Heart left ventricle (tissue), 16 donors: ENCODE measurements around the gene XRCC5. TPM values are rescaled to one million over a fixed set of nuclear protein-coding genes. Genes with fewer than 3 reads are reported as not detected.

ENCODE experiments used
- ATAC-seq, 4 donors: fragments of 200-7000 bp; cut with Tn5 transposase; one replicate each; pipeline ENCODE4 v1.9.1; 2020 to 2022; ENCODE audit warnings: moderate library complexity in 4 of 4, mild to moderate bottlenecking in 3 of 4, moderate number of reproducible peaks in 1 of 4
- DNase-seq, 5 donors: peaks; one replicate each; pipeline ENCODE4 v3.0.0-alpha.2; 2020
- H3K27ac ChIP-seq, 12 donors: fragments of 200-600 bp; sonication (generic) in 4 of 12; one replicate each; pipeline versions ENCODE4 v1.5.0 to v1.8.0; 2016 to 2022; ENCODE audit warnings: mild to moderate bottlenecking in 2 of 12
- H3K27me3 ChIP-seq, 9 donors: fragments of 200-600 bp; sonication (generic) in 2 of 9; one replicate each; pipeline versions ENCODE4 v1.5.1 to v1.8.0; 2016 to 2022; ENCODE audit warnings: mild to moderate bottlenecking in 3 of 9
- H3K36me3 ChIP-seq, 9 donors: fragments of 200-600 bp; sonication (generic) in 2 of 9; one replicate each; pipeline versions ENCODE4 v1.5.0 to v1.8.0; 2018 to 2022; ENCODE audit warnings: mild to moderate bottlenecking in 2 of 9
- H3K4me1 ChIP-seq, 12 donors: fragments of 200-600 bp; sonication (generic) in 4 of 12; one replicate each; pipeline versions ENCODE4 v1.5.0 to v1.8.0; 2016 to 2022; ENCODE audit warnings: mild to moderate bottlenecking in 3 of 12
- H3K4me3 ChIP-seq, 12 donors: fragments of 200-600 bp; sonication (generic) in 4 of 12; one replicate each; pipeline versions ENCODE4 v1.5.0 to v1.8.0; 2017 to 2022; ENCODE audit warnings: mild to moderate bottlenecking in 9 of 12, moderate library complexity in 4 of 12
- H3K9me3 ChIP-seq, 12 donors: fragments of 200-600 bp; sonication (generic) in 4 of 12; one replicate each; pipeline versions ENCODE4 v1.5.0 to v1.8.0; 2016 to 2022; ENCODE audit warnings: mild to moderate bottlenecking in 1 of 12
- POLR2A ChIP-seq, 2 donors: fragments of 450-650 bp; IDR thresholded peaks; one replicate each; pipeline ENCODE4 v1.6.1; 2017; ENCODE audit warnings: antibody characterized with exemption in 2 of 2, mild to moderate bottlenecking in 2 of 2, moderate library complexity in 2 of 2
- WGBS, 4 donors: extraction: QIAGEN DNeasy Blood & Tissue Kit in 2 of 4; methylation state at CpG; one replicate each; pipeline versions ENCODE4 v1.1.5 to v1.1.7; 2013 to 2018; 5-methylcytosine and 5-hydroxymethylcytosine counted together
- intact Hi-C, 10 donors: fragments of 100-400 bp; cut with DNase I; formaldehyde crosslinking; loops; one replicate each; pipeline versions ENCODE4 v1.11.1 to v1.14.2; 2022
- polyA plus RNA-seq, 2 donors: library from polyadenylated mRNA; stranded (reverse); fragments of 200-250 nt; gene quantifications; one replicate each; pipeline ENCODE4 v1.2.3, GENCODE V29; 2013
- total RNA-seq, 9 donors: library from RNA; depleted of rRNA in 2 of 9; stranded (reverse); fragments of >200 nt in 2 of 9; fragmentation: NEBNext Ultra II Directional in 3 of 9; extraction: Animal tissue kit (Norgen Biotek cat#: 25700) in 3 of 9; gene quantifications; one replicate each; pipeline versions ENCODE4 v1.1.0 to v1.2.4, GENCODE V29; 2016 to 2023
- TF ChIP-seq, protein P1 (sequence below), 12 donors: fragments of 200-600 bp; sonication (generic) in 4 of 12; IDR thresholded peaks; one replicate each; pipeline versions ENCODE4 v1.5.0 to v1.8.0; 2018 to 2022; ENCODE audit warnings: antibody characterized with exemption in 12 of 12, mild to moderate bottlenecking in 5 of 12
- donor health status: ischemic (EF 13 %, LVEDD 7.1; RV severe dilation, severe dysfunction).
- donor health status: healthy with polysubstance abuse.
- donor health status: DM: no; HTN: yes; CAD: no.
- donor health status: DM: no; HTN: no; CAD: no.
- donor health status: ischemic (EF 25% LVEDD 6.9; RV normal size, moderate dysfunction).
- donor health status: ischemic (EF 25% LVEDD 5.7; RV mildly dilated, moderate dysfunction).
- donor health status: healthy.
- donor health status: DM: yes; HTN: yes; CAD: no.
- donor health status: ischemic (EF 35%, LVEDD 5.7; RV mildly dilated, moderate dysfunction).
- donor health status: nonischemic (EF 11% LVEDD 7.7; RV severe dilation, severe dysfunction).
- donor health status: DM: yes; HTN: yes; CAD: no.
- donor health status: PGD.
- donor health status: ischemic (EF 29% LVEDD 5.4; RV normal size, mild dysfunction).
- donor health status: nonischemic (EF 23%, LVEDD 6.1; RV moderate dilation, normal function).

XRCC5 gene
- total and polyA plus RNA-seq, 11 donors: 40.0 to 197 (median 126) TPM

DNA sequence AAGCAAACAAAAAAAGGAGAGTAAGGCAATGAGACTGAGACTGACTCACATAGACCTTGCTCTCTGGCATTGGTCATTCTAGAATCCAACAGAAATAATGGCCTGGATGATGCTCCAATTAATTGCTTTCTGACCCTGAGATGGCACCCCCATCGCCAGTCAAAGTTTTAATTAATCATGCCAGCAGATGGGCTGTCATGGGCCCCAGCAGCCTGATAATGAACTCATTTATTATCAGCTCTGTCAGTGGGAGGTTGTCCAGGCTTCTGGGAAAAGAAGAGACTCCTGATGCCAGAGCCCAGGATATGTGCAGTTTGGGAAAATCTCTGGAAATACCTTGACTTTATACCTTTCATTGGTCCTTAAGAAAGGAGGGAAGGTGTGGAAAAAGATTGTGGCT, 115.2 kb downstream of the XRCC5 start:
- peaks cover 0 to 5% (median 0%) of the 10 kb centered on the region in 12 donors for H3K9me3 ChIP-seq
- no peak for ATAC-seq
- no peak overlapping the region for H3K4me3 ChIP-seq
- H3K4me1 ChIP-seq: no peaks in the 10 kb centered on the region
- H3K27me3 ChIP-seq: no peaks in the 10 kb centered on the region
- intact Hi-C loops: no loop called here
- DNase-seq: no peak
- no peaks in the 10 kb centered on the region for H3K36me3 ChIP-seq
- no peak overlapping the region for H3K27ac ChIP-seq
- WGBS, 4 donors: 65 to 93% (median 85%) methylated on average over 1 of the region's 1 CpG
- TF ChIP-seq, protein P1, sequence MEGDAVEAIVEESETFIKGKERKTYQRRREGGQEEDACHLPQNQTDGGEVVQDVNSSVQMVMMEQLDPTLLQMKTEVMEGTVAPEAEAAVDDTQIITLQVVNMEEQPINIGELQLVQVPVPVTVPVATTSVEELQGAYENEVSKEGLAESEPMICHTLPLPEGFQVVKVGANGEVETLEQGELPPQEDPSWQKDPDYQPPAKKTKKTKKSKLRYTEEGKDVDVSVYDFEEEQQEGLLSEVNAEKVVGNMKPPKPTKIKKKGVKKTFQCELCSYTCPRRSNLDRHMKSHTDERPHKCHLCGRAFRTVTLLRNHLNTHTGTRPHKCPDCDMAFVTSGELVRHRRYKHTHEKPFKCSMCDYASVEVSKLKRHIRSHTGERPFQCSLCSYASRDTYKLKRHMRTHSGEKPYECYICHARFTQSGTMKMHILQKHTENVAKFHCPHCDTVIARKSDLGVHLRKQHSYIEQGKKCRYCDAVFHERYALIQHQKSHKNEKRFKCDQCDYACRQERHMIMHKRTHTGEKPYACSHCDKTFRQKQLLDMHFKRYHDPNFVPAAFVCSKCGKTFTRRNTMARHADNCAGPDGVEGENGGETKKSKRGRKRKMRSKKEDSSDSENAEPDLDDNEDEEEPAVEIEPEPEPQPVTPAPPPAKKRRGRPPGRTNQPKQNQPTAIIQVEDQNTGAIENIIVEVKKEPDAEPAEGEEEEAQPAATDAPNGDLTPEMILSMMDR (IDR thresholded peaks at IDR 0.05): no peak
- TF ChIP-seq POLR2A (IDR thresholded peaks at IDR 0.05): no peak

DNA sequence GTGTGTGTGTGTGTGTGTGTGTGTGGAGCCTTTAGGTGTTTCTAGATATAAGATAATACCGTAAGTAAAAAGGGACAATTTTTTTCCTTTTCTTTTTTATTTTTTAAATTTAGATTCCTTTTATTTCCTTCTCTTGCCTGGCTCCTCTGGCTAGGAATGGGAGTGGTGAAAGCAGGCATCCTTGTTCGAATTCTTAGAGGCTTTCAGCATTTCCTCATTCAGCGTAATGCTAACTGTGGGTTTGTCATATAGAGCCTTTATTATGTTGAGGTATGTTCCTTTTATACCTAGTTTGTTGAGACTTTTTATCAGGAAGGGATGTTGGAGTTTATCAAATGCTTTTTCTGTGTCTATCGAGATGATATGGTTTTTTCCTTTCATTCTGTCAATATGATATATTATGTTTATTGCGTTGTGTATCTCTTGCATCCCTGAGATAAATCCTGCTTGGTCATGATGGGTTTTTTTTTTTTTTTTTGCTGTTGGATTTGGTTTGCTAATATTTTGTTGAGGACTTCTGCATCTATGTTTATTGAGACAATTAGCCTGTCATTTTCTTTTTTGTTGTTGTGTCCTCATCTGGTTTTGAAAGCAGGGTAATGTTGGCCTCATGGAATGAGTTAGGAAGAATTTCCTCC, 120.2 kb downstream of the XRCC5 start:
- intact Hi-C loops: no loop called here
- 77 to 84% (median 81%) methylated on average over 5 of the region's 5 CpGs for WGBS, 4 donors
- no peak for DNase-seq
- peaks cover 0 to 46% (median 16%) of the 10 kb centered on the region in 12 donors for H3K9me3 ChIP-seq
- no peak for ATAC-seq
- H3K4me3 ChIP-seq: no peak overlapping the region
- H3K4me1 ChIP-seq: no peaks in the 10 kb centered on the region
- H3K27me3 ChIP-seq: no peaks in the 10 kb centered on the region
- no peak overlapping the region for H3K27ac ChIP-seq
- no peaks in the 10 kb centered on the region for H3K36me3 ChIP-seq
- TF ChIP-seq POLR2A (IDR thresholded peaks at IDR 0.05): no peak
- TF ChIP-seq, protein P1 (IDR thresholded peaks at IDR 0.05): no peak

DNA sequence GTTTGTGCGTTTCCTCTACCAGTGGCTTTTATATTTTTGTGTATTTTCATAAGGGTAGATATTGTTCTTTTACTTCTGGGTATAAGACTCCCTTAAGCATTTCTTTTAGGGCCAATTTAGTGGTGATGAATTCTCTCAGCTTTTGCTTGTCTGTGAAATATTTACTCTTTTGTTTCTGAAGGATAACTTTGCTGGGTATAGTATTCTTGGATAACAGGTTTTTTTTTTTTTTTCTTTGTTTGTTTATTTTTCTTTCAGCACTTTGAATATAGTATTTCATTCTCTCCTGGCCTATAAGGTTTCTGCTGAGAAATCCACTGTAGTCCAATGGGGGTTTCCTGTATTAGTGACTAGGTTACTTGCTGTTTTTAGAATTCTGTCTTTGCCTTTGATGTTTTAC, 122.7 kb downstream of the XRCC5 start:
- WGBS, 4 donors: 0 to 89% (median 0%) methylated on average over 1 of the region's 1 CpG
- no peak for TF ChIP-seq POLR2A (IDR thresholded peaks at IDR 0.05)
- TF ChIP-seq, protein P1 (IDR thresholded peaks at IDR 0.05): no peak
- H3K4me1 ChIP-seq: no peaks in the 10 kb centered on the region
- peaks cover 0 to 46% (median 16%) of the 10 kb centered on the region in 12 donors for H3K9me3 ChIP-seq
- ATAC-seq: no peak
- no peaks in the 10 kb centered on the region for H3K36me3 ChIP-seq
- no peak overlapping the region for H3K27ac ChIP-seq
- no peak overlapping the region for H3K4me3 ChIP-seq
- DNase-seq: no peak
- intact Hi-C loops: no loop called here
- no peaks in the 10 kb centered on the region for H3K27me3 ChIP-seq

DNA sequence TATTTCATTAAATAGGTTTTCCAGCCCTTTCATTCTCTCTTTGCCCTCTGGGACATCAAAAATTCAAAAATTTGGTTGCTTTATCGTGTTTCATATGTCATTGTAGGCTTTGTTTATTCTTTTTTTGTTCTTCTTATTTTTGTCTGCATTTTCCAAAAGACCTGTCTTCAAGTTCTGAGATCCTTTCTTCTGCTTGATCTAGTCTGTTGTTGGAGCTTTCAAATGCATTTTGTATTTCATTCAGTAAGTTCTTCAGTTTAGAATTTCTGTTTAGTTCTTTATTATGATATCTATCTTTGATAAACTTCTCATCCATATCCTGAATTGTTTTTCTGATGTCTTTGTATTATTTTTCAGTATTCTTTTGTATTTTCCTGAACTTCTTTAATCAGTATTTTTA, 123.6 kb downstream of the XRCC5 start:
- Histone ChIP-seq H3K36me3 (no peaks in the 10 kb centered on the region), H3K9me3 (peaks cover 0 to 46% (median 16%) of the 10 kb centered on the region in 12 donors), H3K27ac (no peak overlapping the region), H3K4me1 (no peaks in the 10 kb centered on the region), H3K27me3 (no peaks in the 10 kb centered on the region), H3K4me3 (no peak overlapping the region)
- DNase-seq: no peak
- ATAC-seq: no peak
- intact Hi-C loops: no loop called here
- TF ChIP-seq POLR2A (IDR thresholded peaks at IDR 0.05): no peak
- TF ChIP-seq, protein P1 (IDR thresholded peaks at IDR 0.05): no peak
- WGBS, 4 donors: 80 to 100% (median 90%) methylated on average over 1 of the region's 1 CpG
